ENCODE measurements around the gene CYP1A1.

GRCh38 chr15:74682954-74683353, 42.4 kb downstream of the CYP1A1 start:
- TF ChIP-seq CTCF (conservative IDR thresholded peaks at IDR 0.05; ENCODE audit: low read depth in 2 of 2) (no peak), EZH2 (IDR thresholded peaks at IDR 0.05; ENCODE audit: low read depth, unreplicated experiment) (no peak), POLR2AphosphoS5 (IDR thresholded peaks at IDR 0.05; ENCODE audit: low read depth) (no peak), REST (IDR thresholded peaks at IDR 0.05; ENCODE audit: unreplicated experiment) (no peak), CREB1 (CRISPR knock-in tag; IDR thresholded peaks at IDR 0.05; ENCODE audit: low read depth) (no peak), STAT1 (IDR thresholded peaks at IDR 0.05; ENCODE audit: unreplicated experiment) (no peak)

All from GM23338 (cell line).